WTC11 (cell line): ENCODE data around the gene SRRM2.

Source experiments
- ELF4 ChIP-seq: sonication (generic); formaldehyde crosslinking; IDR thresholded peaks from 2 replicates; pipeline ENCODE4 v1.8.1; 2022; ENCODE audit warnings: low read depth, mild to moderate bottlenecking, moderate library complexity, missing genetic modification reagents
- TF ChIP-seq, protein P1 (sequence below): fragments of 200-600 bp; IDR thresholded peaks from 2 replicates; pipeline ENCODE4 v1.8.0; 2022; ENCODE audit warnings: antibody characterized with exemption
- TF ChIP-seq, protein P2 (sequence below): sonication (generic); formaldehyde crosslinking; IDR thresholded peaks from 2 replicates; pipeline ENCODE4 v1.8.1; 2023; ENCODE audit warnings: mild to moderate bottlenecking, missing genetic modification reagents
- TF ChIP-seq, protein P3 (sequence below): fragments of 250-450 bp; sonication (Bioruptor Pico); IDR thresholded peaks from 2 replicates; pipeline ENCODE4 v2.1.2; 2022; ENCODE audit warnings: mild to moderate bottlenecking, moderate library complexity

DNA sequence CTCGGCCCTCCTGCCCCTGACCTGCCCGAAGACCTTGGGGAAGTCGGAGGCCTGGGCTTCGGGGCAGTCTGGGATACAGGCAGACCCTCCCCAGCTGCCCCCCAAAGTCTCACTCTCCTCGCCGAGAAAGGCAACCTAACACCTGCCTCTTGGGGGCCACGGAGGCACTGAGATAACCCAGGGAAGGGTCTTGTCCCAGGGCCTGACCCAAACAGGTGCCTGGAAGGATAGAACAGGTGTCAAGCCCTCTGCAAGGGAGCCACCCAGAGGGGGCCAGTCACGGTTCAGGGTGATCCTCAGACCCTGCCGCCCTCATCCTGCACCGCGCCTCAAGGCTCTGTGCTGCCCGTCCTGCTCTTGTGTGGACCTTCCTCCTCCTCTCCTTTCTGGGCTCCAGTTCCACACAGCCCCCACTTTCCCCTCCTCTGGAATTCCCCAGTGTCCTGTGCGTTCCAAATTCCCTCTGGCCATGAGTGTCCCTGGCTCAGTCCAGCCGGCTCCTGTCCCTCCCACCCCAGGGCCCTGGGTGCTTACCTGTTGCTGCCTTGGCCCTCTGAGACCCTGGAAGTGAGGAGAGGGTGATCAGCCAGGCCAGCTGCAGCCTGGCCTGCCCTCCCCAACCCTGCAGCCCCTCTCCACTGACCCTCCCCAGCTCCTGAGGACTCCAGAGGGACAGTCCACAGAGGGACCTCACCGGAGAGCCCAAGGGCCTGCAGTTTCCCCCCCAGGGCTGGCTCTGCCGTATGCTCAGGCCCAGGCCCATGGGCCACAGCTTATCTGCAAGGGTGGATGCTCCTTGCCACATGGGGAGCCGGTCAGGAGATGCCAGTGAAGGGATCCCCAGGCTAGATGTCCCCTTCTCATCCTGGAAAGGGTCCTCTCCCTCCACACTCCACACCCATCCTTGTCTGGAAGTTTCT lies 36.2 kb upstream of the SRRM2 start:
- no peak for TF ChIP-seq ELF4 (CRISPR knock-in tag)
- TF ChIP-seq, protein P1, sequence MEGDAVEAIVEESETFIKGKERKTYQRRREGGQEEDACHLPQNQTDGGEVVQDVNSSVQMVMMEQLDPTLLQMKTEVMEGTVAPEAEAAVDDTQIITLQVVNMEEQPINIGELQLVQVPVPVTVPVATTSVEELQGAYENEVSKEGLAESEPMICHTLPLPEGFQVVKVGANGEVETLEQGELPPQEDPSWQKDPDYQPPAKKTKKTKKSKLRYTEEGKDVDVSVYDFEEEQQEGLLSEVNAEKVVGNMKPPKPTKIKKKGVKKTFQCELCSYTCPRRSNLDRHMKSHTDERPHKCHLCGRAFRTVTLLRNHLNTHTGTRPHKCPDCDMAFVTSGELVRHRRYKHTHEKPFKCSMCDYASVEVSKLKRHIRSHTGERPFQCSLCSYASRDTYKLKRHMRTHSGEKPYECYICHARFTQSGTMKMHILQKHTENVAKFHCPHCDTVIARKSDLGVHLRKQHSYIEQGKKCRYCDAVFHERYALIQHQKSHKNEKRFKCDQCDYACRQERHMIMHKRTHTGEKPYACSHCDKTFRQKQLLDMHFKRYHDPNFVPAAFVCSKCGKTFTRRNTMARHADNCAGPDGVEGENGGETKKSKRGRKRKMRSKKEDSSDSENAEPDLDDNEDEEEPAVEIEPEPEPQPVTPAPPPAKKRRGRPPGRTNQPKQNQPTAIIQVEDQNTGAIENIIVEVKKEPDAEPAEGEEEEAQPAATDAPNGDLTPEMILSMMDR, result no peak
- TF ChIP-seq, protein P2, sequence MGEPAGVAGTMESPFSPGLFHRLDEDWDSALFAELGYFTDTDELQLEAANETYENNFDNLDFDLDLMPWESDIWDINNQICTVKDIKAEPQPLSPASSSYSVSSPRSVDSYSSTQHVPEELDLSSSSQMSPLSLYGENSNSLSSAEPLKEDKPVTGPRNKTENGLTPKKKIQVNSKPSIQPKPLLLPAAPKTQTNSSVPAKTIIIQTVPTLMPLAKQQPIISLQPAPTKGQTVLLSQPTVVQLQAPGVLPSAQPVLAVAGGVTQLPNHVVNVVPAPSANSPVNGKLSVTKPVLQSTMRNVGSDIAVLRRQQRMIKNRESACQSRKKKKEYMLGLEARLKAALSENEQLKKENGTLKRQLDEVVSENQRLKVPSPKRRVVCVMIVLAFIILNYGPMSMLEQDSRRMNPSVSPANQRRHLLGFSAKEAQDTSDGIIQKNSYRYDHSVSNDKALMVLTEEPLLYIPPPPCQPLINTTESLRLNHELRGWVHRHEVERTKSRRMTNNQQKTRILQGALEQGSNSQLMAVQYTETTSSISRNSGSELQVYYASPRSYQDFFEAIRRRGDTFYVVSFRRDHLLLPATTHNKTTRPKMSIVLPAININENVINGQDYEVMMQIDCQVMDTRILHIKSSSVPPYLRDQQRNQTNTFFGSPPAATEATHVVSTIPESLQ (CRISPR knock-in tag), result no peak
- TF ChIP-seq, protein P3, sequence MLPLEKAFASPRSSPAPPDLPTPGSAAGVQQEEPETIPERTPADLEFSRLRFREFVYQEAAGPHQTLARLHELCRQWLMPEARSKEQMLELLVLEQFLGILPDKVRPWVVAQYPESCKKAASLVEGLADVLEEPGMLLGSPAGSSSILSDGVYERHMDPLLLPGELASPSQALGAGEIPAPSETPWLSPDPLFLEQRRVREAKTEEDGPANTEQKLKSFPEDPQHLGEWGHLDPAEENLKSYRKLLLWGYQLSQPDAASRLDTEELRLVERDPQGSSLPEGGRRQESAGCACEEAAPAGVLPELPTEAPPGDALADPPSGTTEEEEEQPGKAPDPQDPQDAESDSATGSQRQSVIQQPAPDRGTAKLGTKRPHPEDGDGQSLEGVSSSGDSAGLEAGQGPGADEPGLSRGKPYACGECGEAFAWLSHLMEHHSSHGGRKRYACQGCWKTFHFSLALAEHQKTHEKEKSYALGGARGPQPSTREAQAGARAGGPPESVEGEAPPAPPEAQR (CRISPR knock-in tag), result no peak
